ENCODE measurements around the gene TOM1L1. TPM values are rescaled to one million over a fixed set of nuclear protein-coding genes. Genes with fewer than 3 reads are reported as not detected.
A peak's percentile ranks its signal among the peaks of the same experiment; 100 is the strongest.

The TOM1L1 gene
- total and polyA plus RNA-seq, 8 donors: 33.8 to 59.4 (median 49.5) TPM

DNA sequence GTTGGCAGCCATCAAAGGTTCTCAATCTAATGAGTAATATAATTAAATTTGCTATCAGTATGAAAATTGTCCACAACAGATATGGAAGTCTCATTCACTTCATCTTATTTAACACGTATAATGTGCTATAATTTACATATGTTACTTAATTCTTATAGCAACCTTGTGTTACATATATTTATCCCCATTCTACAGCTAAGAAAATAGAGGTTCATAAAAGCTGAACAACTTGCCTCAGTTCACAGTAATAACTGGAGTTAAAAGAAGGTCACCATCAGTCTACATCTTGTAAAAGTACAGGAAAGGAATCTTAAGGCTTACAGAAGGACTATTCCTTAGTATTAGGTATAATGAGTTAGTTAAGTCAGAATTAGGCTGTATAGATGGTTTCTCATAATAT lies 95.8 kb downstream of the TOM1L1 start:
- Histone ChIP-seq H3K27me3 (no peaks in the 10 kb centered on the region), H3K4me1 (no peaks in the 10 kb centered on the region), H3K4me3 (no peak overlapping the region), H3K9me3 (no peaks in the 10 kb centered on the region), H3K36me3 (peaks cover 0 to 8% of the 10 kb centered on the region in 2 donors), H3K27ac (no peak overlapping the region)
- intact Hi-C loops (cut with DNase I): loop anchor here in 1 of 2 donors (10.0 kb wide), 1 partner anchor 348 kb away; no protein-coding TSS in a partner anchor
- TF ChIP-seq, protein P1, sequence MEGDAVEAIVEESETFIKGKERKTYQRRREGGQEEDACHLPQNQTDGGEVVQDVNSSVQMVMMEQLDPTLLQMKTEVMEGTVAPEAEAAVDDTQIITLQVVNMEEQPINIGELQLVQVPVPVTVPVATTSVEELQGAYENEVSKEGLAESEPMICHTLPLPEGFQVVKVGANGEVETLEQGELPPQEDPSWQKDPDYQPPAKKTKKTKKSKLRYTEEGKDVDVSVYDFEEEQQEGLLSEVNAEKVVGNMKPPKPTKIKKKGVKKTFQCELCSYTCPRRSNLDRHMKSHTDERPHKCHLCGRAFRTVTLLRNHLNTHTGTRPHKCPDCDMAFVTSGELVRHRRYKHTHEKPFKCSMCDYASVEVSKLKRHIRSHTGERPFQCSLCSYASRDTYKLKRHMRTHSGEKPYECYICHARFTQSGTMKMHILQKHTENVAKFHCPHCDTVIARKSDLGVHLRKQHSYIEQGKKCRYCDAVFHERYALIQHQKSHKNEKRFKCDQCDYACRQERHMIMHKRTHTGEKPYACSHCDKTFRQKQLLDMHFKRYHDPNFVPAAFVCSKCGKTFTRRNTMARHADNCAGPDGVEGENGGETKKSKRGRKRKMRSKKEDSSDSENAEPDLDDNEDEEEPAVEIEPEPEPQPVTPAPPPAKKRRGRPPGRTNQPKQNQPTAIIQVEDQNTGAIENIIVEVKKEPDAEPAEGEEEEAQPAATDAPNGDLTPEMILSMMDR (IDR thresholded peaks at IDR 0.05): no peak
- DNase-seq (no peak), ATAC-seq (no peak)

DNA sequence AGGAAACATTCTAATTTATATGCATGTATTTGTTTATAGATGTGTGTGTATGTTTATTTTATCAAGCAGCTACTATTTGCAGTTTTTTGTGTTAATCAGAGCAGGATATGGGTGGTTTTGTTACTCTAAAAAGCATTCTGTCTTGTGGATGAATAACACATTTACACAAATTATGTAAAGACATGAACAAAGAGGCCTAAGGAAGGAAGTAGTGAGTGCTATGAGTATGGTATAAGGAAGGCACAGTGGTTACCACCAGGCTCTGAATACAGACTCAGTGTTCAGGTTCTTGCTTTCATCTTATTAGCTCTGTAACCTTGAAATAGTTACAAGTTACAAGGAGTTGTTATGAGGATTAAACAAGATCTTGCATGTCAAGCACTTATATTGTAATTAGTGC lies 101.8 kb downstream of the TOM1L1 start:
- TF ChIP-seq, protein P1 (IDR thresholded peaks at IDR 0.05): no peak
- Histone ChIP-seq H3K4me1 (no peaks in the 10 kb centered on the region), H3K4me3 (no peak overlapping the region), H3K9me3 (no peaks in the 10 kb centered on the region), H3K27ac (no peak overlapping the region), H3K36me3 (peaks cover 0 to 8% of the 10 kb centered on the region in 2 donors), H3K27me3 (no peaks in the 10 kb centered on the region)
- DNase-seq (no peak), ATAC-seq (no peak)
- intact Hi-C loops (cut with DNase I): no loop called here

DNA sequence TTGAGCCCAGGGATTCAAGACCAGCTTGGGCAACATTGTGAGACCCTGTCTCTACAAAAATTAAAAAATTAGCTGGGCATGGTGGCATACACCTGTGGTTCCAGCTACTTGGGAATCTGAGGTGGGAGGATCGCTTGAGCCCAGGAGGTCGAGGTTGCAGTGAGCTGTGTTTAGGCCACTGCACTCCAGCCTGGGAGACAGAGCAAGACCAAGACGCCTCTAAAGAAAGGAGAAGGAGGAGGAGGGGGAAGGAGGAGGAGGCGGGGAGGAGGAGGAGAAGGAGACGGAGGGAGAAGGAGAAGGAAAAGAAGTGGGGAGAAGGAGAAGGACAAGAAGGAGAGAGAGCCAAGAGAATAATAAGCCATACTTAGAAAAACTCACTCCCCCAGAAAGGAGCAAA lies 103.8 kb downstream of the TOM1L1 start:
- no peaks in the 10 kb centered on the region for H3K9me3 ChIP-seq
- ATAC-seq (no peak), DNase-seq (no peak)
- no peaks in the 10 kb centered on the region for H3K4me1 ChIP-seq
- H3K27me3 ChIP-seq: no peaks in the 10 kb centered on the region
- no peak overlapping the region for H3K27ac ChIP-seq
- intact Hi-C loops (cut with DNase I): no loop called here
- TF ChIP-seq, protein P1 (IDR thresholded peaks at IDR 0.05): no peak
- peaks cover 0 to 8% of the 10 kb centered on the region in 2 donors for H3K36me3 ChIP-seq
- H3K4me3 ChIP-seq: no peak overlapping the region

DNA sequence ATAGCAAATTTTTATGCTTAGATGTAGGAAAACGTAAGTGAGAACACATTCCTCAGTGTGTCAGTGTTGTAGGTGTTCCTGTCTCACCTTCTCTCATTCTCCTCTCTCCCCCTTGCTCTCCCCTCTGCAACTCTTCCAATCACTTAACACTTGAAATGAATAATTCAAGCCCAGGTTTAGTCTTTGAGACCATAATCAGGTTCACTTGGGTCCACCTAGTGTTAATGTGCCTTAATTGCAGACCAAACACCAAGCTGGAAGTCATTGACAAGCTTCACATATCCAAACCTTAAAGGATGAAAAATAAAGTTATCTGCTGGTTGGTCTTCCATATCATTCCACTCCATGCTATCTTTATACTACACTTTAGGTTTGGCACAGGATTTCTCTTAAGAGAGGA lies 104.9 kb downstream of the TOM1L1 start:
- Histone ChIP-seq H3K27me3 (no peaks in the 10 kb centered on the region), H3K4me1 (no peaks in the 10 kb centered on the region), H3K4me3 (no peak overlapping the region), H3K27ac (no peak overlapping the region), H3K9me3 (no peaks in the 10 kb centered on the region), H3K36me3 (no peaks in the 10 kb centered on the region)
- DNase-seq (no peak), ATAC-seq (peak; percentile 53)
- TF ChIP-seq, protein P1 (IDR thresholded peaks at IDR 0.05): peak in 1 of 2 donors; percentile 33
- intact Hi-C loops (cut with DNase I): no loop called here

Other genes starting within 250 kb of the TOM1L1 start
- gene COX11, start 67.8 kb downstream of the TOM1L1 start, total RNA-seq: 10 to 100 TPM; 39.0 to 44.3 TPM
- gene COX11, start 67.8 kb downstream of the TOM1L1 start, polyA plus RNA-seq (ENCODE audit: insufficient read length in 6 of 6): 10 to 100 TPM; 74.3 to 99.4 (median 89.1) TPM
- gene STXBP4, start 67.9 kb downstream of the TOM1L1 start, total RNA-seq: 10 to 100 TPM; 15.7 to 22.0 TPM
- 10 to 100 TPM; 12.7 to 15.9 (median 14.2) TPM for gene STXBP4, start 67.9 kb downstream of the TOM1L1 start, polyA plus RNA-seq (ENCODE audit: insufficient read length in 6 of 6)

All from left lung (tissue), 10 donors.